Measurements from ENCODE around the gene RSL24D1.

The RSL24D1 gene

GRCh38 chr15:55196458-55197361 is at the start of gene RSL24D1:
Gene RSL24D1, minus strand, starts transcription at chr15:55196941. Its CDS starts 51 bp downstream, at chr15:55196890.
- DNase-seq: peak; percentile 94

- DNase-seq: no peak
Measured at GRCh38 chr15:55245059-55245458, 48.3 kb upstream of the RSL24D1 start.

GRCh38 chr15:55241891-55242290 is 45.1 kb upstream of the RSL24D1 start:
- no peak for DNase-seq

GRCh38 chr15:55241186-55241585 is 44.4 kb upstream of the RSL24D1 start:
- no peak for DNase-seq

- no peak for DNase-seq
Measured at GRCh38 chr15:55240125-55240760, 43.5 kb upstream of the RSL24D1 start.

- DNase-seq: no peak
Measured at GRCh38 chr15:55239440-55240124, 42.8 kb upstream of the RSL24D1 start.

- DNase-seq: no peak
Measured at GRCh38 chr15:55238877-55239276, 42.1 kb upstream of the RSL24D1 start.

GRCh38 chr15:55237219-55238130 is 40.7 kb upstream of the RSL24D1 start:
- no peak for DNase-seq

- no peak for DNase-seq
Measured at GRCh38 chr15:55235546-55236036, 38.9 kb upstream of the RSL24D1 start.

- no peak for DNase-seq
Measured at GRCh38 chr15:55234800-55235104, 38.0 kb upstream of the RSL24D1 start.

GRCh38 chr15:55234104-55234799 is 37.5 kb upstream of the RSL24D1 start:
- no peak for DNase-seq

GRCh38 chr15:55231455-55231854 is 34.7 kb upstream of the RSL24D1 start:
- DNase-seq: no peak

- no peak for DNase-seq
Measured at GRCh38 chr15:55230953-55231352, 34.2 kb upstream of the RSL24D1 start.

- no peak for DNase-seq
Measured at GRCh38 chr15:55230051-55230670, 33.4 kb upstream of the RSL24D1 start.

- no peak for DNase-seq
Measured at GRCh38 chr15:55226127-55226526, 29.4 kb upstream of the RSL24D1 start.

- DNase-seq: no peak
Measured at GRCh38 chr15:55224892-55225291, 28.2 kb upstream of the RSL24D1 start.

GRCh38 chr15:55222588-55222987 is 25.8 kb upstream of the RSL24D1 start:
- DNase-seq: no peak

GRCh38 chr15:55221090-55222011 is 24.6 kb upstream of the RSL24D1 start:
- DNase-seq: no peak

GRCh38 chr15:55220606-55221005 is 23.9 kb upstream of the RSL24D1 start:
- no peak for DNase-seq

GRCh38 chr15:55218056-55218455 is 21.3 kb upstream of the RSL24D1 start:
- no peak for DNase-seq
